B cell (primary cell): ENCODE data around the gene POP4. TPM values are rescaled to one million over a fixed set of nuclear protein-coding genes. Genes with fewer than 3 reads are reported as not detected.

ENCODE experiments used
- ATAC-seq: fragments of 200-7000 bp; cut with Tn5 transposase; one replicate; pipeline ENCODE4 v1.10.0; 2021; ENCODE audit warnings: low read depth, mild to moderate bottlenecking, moderate number of reproducible peaks, moderate library complexity
- CTCF ChIA-PET: fragments of 350-600 bp; sonication (Branson Sonifier 250); formaldehyde crosslinking; loops from one replicate; lab custom pipeline; 2021; ENCODE audit warnings: antibody characterized with exemption, inconsistent platforms; lab: Charles Lee
- POLR2A ChIA-PET: fragments of 350-600 bp; sonication (Branson Sonifier 250); formaldehyde crosslinking; loops from one replicate; lab custom pipeline; 2021; ENCODE audit warnings: antibody characterized with exemption; lab: Charles Lee
- DNase-seq: peaks from one replicate; pipeline ENCODE4 v3.0.0; 2013
- H2AFZ ChIP-seq: 2 replicates; pipeline ENCODE4 v1.6.1; 2012; ENCODE audit warnings: mild to moderate bottlenecking, low read depth, low read length; ENCODE audit not compliant: insufficient read depth, poor library complexity, severe bottlenecking
- H3K27ac ChIP-seq, 2 donors: 1 replicate in 1 of 2; 2 replicates in 1 of 2; pipeline ENCODE4 v1.5.1; 2012 to 2013; ENCODE audit warnings: low read length in 2 of 2, mild to moderate bottlenecking in 2 of 2, moderate library complexity in 1 of 2
- H3K27me3 ChIP-seq, 4 experiments: fragments of 200-600 bp in 1 of 4; sonication (generic) in 1 of 4; replicated peaks in 1 of 4; 1 replicate in 2 of 4; 2 replicates in 2 of 4; pipeline versions ENCODE4 v1.6.1 to v1.7.0; 2013 to 2016; ENCODE audit warnings: low read length in 3 of 4, mild to moderate bottlenecking in 2 of 4, mixed read lengths in 1 of 4, moderate library complexity in 1 of 4; ENCODE audit not compliant: insufficient read depth in 4 of 4, control insufficient read depth in 3 of 4; ENCODE audit errors: control extremely low read depth in 1 of 4
- H3K36me3 ChIP-seq, 2 experiments: replicated peaks in 1 of 2; 1 replicate in 1 of 2; 2 replicates in 1 of 2; pipeline versions ENCODE4 v1.6.1 to v1.7.1; 2013; ENCODE audit warnings: low read length in 1 of 2; ENCODE audit not compliant: insufficient read depth in 2 of 2, control insufficient read depth in 1 of 2; ENCODE audit errors: control extremely low read depth in 1 of 2, extremely low read depth in 1 of 2
- H3K4me1 ChIP-seq, 2 donors: fragments of 200-600 bp in 1 of 2; sonication (generic) in 1 of 2; 1 replicate in 1 of 2; 2 replicates in 1 of 2; pipeline versions ENCODE4 v1.5.1 to v1.6.1; 2013 to 2017; ENCODE audit warnings: low read length in 2 of 2; ENCODE audit not compliant: control insufficient read depth in 2 of 2, insufficient read depth in 2 of 2
- H3K4me2 ChIP-seq: replicated peaks from 2 replicates; pipeline ENCODE3; 2012; ENCODE audit warnings: mild to moderate bottlenecking, low read depth, low read length; ENCODE audit not compliant: poor library complexity, severe bottlenecking
- H3K4me3 ChIP-seq, 5 experiments: fragments of 200-600 bp in 1 of 5; sonication (generic) in 1 of 5; 1 replicate in 3 of 5; 2 replicates in 2 of 5; pipeline versions ENCODE4 v1.5.1 to v1.7.0; 2011 to 2016; ENCODE audit warnings: low read length in 4 of 5, mild to moderate bottlenecking in 4 of 5, low read depth in 2 of 5, control low read depth in 1 of 5, moderate library complexity in 1 of 5; ENCODE audit not compliant: insufficient read depth in 1 of 5; ENCODE audit errors: control extremely low read depth in 1 of 5, extremely low read depth in 1 of 5
- H3K79me2 ChIP-seq: fragments of 200-600 bp; sonication (generic); one replicate; pipeline ENCODE4 v1.6.0; 2016; ENCODE audit warnings: low read length; ENCODE audit not compliant: control insufficient read depth, insufficient read depth
- H3K9ac ChIP-seq: fragments of 200-600 bp; sonication (generic); 2 replicates; pipeline ENCODE4 v1.6.1; 2017; ENCODE audit warnings: mild to moderate bottlenecking, low read length, moderate library complexity
- H3K9me3 ChIP-seq, 3 donors: one replicate each; pipeline versions ENCODE4 v1.6.1 to v1.7.1; 2013; ENCODE audit warnings: low read length in 2 of 3; ENCODE audit not compliant: control insufficient read depth in 2 of 3, insufficient read depth in 1 of 3; ENCODE audit errors: control extremely low read depth in 1 of 3
- H4K20me1 ChIP-seq: 2 replicates; pipeline ENCODE4 v1.6.0; 2012; ENCODE audit warnings: mild to moderate bottlenecking, low read length; ENCODE audit not compliant: insufficient read depth, control insufficient read depth, poor library complexity, severe bottlenecking
- H3K27ac Mint-ChIP-seq: one replicate; pipeline ENCODE4 v1.8.0; 2021; ENCODE audit warnings: mixed read lengths
- H3K27me3 Mint-ChIP-seq: one replicate; pipeline ENCODE4 v1.8.0; 2021; ENCODE audit warnings: mixed read lengths
- H3K4me1 Mint-ChIP-seq: one replicate; pipeline ENCODE4 v1.8.0; 2021; ENCODE audit warnings: mixed read lengths
- H3K4me3 Mint-ChIP-seq: one replicate; pipeline ENCODE4 v1.8.0; 2021; ENCODE audit warnings: mixed read lengths
- H3K9me3 Mint-ChIP-seq: one replicate; pipeline ENCODE4 v1.8.0; 2022; ENCODE audit warnings: mixed read lengths; ENCODE audit not compliant: insufficient read depth
- CTCF ChIP-seq: fragments of 200-600 bp; IDR thresholded peaks from one replicate; pipeline ENCODE4 v1.8.0; 2022; ENCODE audit warnings: antibody characterized with exemption, mild to moderate bottlenecking
- EZH2 ChIP-seq: IDR thresholded peaks from 2 replicates; pipeline ENCODE4 v1.6.1; 2012; ENCODE audit warnings: borderline replicate concordance, low read depth, mild to moderate bottlenecking, moderate library complexity, low read length; ENCODE audit not compliant: insufficient read depth, poor library complexity, severe bottlenecking
- WGBS: methylation state at CpG from one replicate; pipeline ENCODE4 v1.1.5; 2013; ENCODE audit warnings: missing lambda C conversion rate; ENCODE audit not compliant: insufficient coverage; 5-methylcytosine and 5-hydroxymethylcytosine counted together
- intact Hi-C: fragments of 100-400 bp; cut with micrococcal nuclease; formaldehyde crosslinking; loops from one replicate; pipeline ENCODE4 v1.10.0; 2022
- polyA plus RNA-seq: library from polyadenylated mRNA; depleted of rRNA; stranded (reverse); fragments of >200 nt; gene quantifications from 2 replicates; pipeline ENCODE4 v1.2.3, GENCODE V29; 2012
- total RNA-seq, 2 donors: library from RNA; stranded (reverse); fragments of 120-200 nt in 1 of 2; gene quantifications; 1 replicate in 1 of 2; 2 replicates in 1 of 2; pipeline versions ENCODE4 v1.2.3 to v1.2.4, GENCODE V29; 2013 to 2022

Gene POP4
- total and polyA plus RNA-seq, 2 donors (not counting 1 experiment from before 2014, with no cell fraction given): 58.9 to 61.2 TPM

- Histone ChIP-seq H4K20me1 (no peaks in the 10 kb centered on the region), H3K4me2 (no peak overlapping the region), H3K79me2 (no peaks in the 10 kb centered on the region), H3K27ac (no peak overlapping the region), H3K36me3 (no peaks in the 10 kb centered on the region), H3K4me1 (no peaks in the 10 kb centered on the region), H3K4me3 (no peak overlapping the region), H2AFZ (no peak overlapping the region), H3K9me3 (peaks cover 0 to 1% (median 0%) of the 10 kb centered on the region in 3 donors), H3K9ac (no peak overlapping the region), H3K27me3 (peaks cover 0 to 2% (median 0%) of the 10 kb centered on the region in 4 experiments)
- H3K4me1 Mint-ChIP-seq: peaks cover under 1% of the 10 kb centered on the region
- no CpG with 5 or more reads among the region's 7 CpGs for WGBS
- intact Hi-C loops: no loop called here
- ChIA-PET CTCF (no interaction called here), POLR2A (no interaction called here)
- H3K9me3 Mint-ChIP-seq: no peaks in the 10 kb centered on the region
- peaks cover 37% of the 10 kb centered on the region for H3K27me3 Mint-ChIP-seq
- TF ChIP-seq CTCF (no peak), EZH2 (no peak)
- H3K4me3 Mint-ChIP-seq: no peak overlapping the region
- H3K27ac Mint-ChIP-seq: no peak overlapping the region
- ATAC-seq: no peak
- DNase-seq: no peak
Observed at GRCh38 chr19:29650772-29651387, 44.8 kb downstream of the POP4 start.

- Histone ChIP-seq H3K27me3 (peaks cover 0 to 2% (median 0%) of the 10 kb centered on the region in 4 experiments), H3K79me2 (no peaks in the 10 kb centered on the region), H3K4me3 (no peak overlapping the region), H3K36me3 (no peaks in the 10 kb centered on the region), H3K4me2 (no peak overlapping the region), H3K27ac (no peak overlapping the region), H4K20me1 (no peaks in the 10 kb centered on the region), H3K9ac (no peak overlapping the region), H3K4me1 (no peaks in the 10 kb centered on the region), H3K9me3 (peaks cover 0 to 1% (median 0%) of the 10 kb centered on the region in 3 donors), H2AFZ (no peak overlapping the region)
- ChIA-PET CTCF (no interaction called here), POLR2A (no interaction called here)
- DNase-seq: no peak
- ATAC-seq: no peak
- Mint-ChIP-seq H3K27ac (no peak overlapping the region), H3K4me1 (no peaks in the 10 kb centered on the region), H3K27me3 (peaks cover 32% of the 10 kb centered on the region), H3K9me3 (no peaks in the 10 kb centered on the region), H3K4me3 (no peak overlapping the region)
- 62% methylated on average over 2 of the region's 7 CpGs for WGBS
- TF ChIP-seq CTCF (no peak), EZH2 (no peak)
- intact Hi-C loops: no loop called here
Observed at GRCh38 chr19:29651622-29652394, 45.7 kb downstream of the POP4 start.
